ENCODE measurements around the gene PLXNB1. TPM values are rescaled to one million over a fixed set of nuclear protein-coding genes. Genes with fewer than 3 reads are reported as not detected.

The PLXNB1 gene
- total RNA-seq, 1 experiment from 2014 or later, result 4.0 TPM

Other genes with a start within 250 kb of the PLXNB1 start
- 29.1 and 36.0 TPM in 2 replicates for gene CDC25A, start 241.7 kb downstream of the PLXNB1 start, total RNA-seq (2014; rRNA removed; shearing (Covaris generic))
- not detected in 2 replicates for gene CAMP, start 206.6 kb downstream of the PLXNB1 start, total RNA-seq (2014; rRNA removed; shearing (Covaris generic))
- 0.75 and 2.4 TPM in 2 replicates for gene ZNF589, start 189.0 kb downstream of the PLXNB1 start, total RNA-seq (2014; rRNA removed; shearing (Covaris generic))
- 27.8 and 35.5 TPM in 2 replicates for gene NME6, start 128.7 kb downstream of the PLXNB1 start, total RNA-seq (2014; rRNA removed; shearing (Covaris generic))
- not detected in 2 replicates for gene SPINK8, start 96.4 kb downstream of the PLXNB1 start, total RNA-seq (2014; rRNA removed; shearing (Covaris generic))
- not detected in 2 replicates for gene FBXW12, start 57.9 kb downstream of the PLXNB1 start, total RNA-seq (2014; rRNA removed; shearing (Covaris generic))
- 11.0 and 15.9 TPM in 2 replicates for gene CCDC51, start 10.0 kb upstream of the PLXNB1 start, total RNA-seq (2014; rRNA removed; shearing (Covaris generic))
- gene TMA7, start 10.2 kb upstream of the PLXNB1 start, total RNA-seq (2014; rRNA removed; shearing (Covaris generic)), result 551 and 569 TPM in 2 replicates
- gene ATRIP, start 16.7 kb upstream of the PLXNB1 start, total RNA-seq (2014; rRNA removed; shearing (Covaris generic)), result 4.1 and 9.7 TPM in 2 replicates
- gene SHISA5, start 74.1 kb upstream of the PLXNB1 start, total RNA-seq (2014; rRNA removed; shearing (Covaris generic)), result 94.8 and 105 TPM in 2 replicates
- gene PFKFB4, start 126.7 kb upstream of the PLXNB1 start, total RNA-seq (2014; rRNA removed; shearing (Covaris generic)), result 3.3 and 8.9 TPM in 2 replicates
- 10.1 and 12.1 TPM in 2 replicates for gene UCN2, start 133.7 kb upstream of the PLXNB1 start, total RNA-seq (2014; rRNA removed; shearing (Covaris generic))
- 86.6 and 136 TPM in 2 replicates for gene COL7A1, start 165.2 kb upstream of the PLXNB1 start, total RNA-seq (2014; rRNA removed; shearing (Covaris generic))
- 377 and 397 TPM in 2 replicates for gene UQCRC1, start 179.6 kb upstream of the PLXNB1 start, total RNA-seq (2014; rRNA removed; shearing (Covaris generic))
- not detected in 2 replicates for gene TMEM89, start 191.7 kb upstream of the PLXNB1 start, total RNA-seq (2014; rRNA removed; shearing (Covaris generic))
- gene SLC26A6, start 205.4 kb upstream of the PLXNB1 start, total RNA-seq (2014; rRNA removed; shearing (Covaris generic)), result 10.6 and 16.4 TPM in 2 replicates
- under 0.01 and 0.26 TPM in 2 replicates for gene CELSR3, start 232.8 kb upstream of the PLXNB1 start, total RNA-seq (2014; rRNA removed; shearing (Covaris generic))